Measurements from ENCODE around the gene MAP10. TPM values are rescaled to one million over a fixed set of nuclear protein-coding genes. Genes with fewer than 3 reads are reported as not detected.

Gene MAP10
- total RNA-seq, 1 experiment from 2014 or later: 1.5 TPM

DNA sequence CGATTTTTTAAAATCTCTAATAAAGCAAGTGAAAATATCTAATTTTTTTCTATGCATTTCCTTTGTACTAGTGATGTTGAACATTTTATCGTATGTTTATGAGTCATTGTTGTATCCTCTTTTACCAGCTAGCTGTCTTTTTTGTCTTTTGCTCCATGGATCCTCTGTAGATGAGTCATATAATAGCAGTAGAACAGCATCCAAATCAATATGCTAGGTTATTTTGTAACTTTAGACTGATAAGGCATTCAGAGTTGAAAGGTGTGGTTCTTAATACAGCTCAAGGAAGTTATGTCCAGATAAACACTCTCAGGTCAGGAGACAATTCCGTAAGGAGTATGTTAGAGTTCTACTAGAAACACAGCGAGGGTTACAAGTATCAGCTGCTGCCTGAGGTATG is 31.9 kb downstream of the MAP10 start:
- no peak for TF ChIP-seq POLR2AphosphoS5 (IDR thresholded peaks at IDR 0.05; ENCODE audit: low read depth, low read length)
- TF ChIP-seq SIN3A (IDR thresholded peaks at IDR 0.05; ENCODE audit: borderline replicate concordance, insufficient read depth, low read depth, low read length): no peak
- TF ChIP-seq, protein P1, sequence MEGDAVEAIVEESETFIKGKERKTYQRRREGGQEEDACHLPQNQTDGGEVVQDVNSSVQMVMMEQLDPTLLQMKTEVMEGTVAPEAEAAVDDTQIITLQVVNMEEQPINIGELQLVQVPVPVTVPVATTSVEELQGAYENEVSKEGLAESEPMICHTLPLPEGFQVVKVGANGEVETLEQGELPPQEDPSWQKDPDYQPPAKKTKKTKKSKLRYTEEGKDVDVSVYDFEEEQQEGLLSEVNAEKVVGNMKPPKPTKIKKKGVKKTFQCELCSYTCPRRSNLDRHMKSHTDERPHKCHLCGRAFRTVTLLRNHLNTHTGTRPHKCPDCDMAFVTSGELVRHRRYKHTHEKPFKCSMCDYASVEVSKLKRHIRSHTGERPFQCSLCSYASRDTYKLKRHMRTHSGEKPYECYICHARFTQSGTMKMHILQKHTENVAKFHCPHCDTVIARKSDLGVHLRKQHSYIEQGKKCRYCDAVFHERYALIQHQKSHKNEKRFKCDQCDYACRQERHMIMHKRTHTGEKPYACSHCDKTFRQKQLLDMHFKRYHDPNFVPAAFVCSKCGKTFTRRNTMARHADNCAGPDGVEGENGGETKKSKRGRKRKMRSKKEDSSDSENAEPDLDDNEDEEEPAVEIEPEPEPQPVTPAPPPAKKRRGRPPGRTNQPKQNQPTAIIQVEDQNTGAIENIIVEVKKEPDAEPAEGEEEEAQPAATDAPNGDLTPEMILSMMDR (IDR thresholded peaks at IDR 0.05): no peak
- no peak for TF ChIP-seq TCF7L2 (IDR thresholded peaks at IDR 0.05; ENCODE audit: low read depth, low read length)
- TF ChIP-seq, protein P2, sequence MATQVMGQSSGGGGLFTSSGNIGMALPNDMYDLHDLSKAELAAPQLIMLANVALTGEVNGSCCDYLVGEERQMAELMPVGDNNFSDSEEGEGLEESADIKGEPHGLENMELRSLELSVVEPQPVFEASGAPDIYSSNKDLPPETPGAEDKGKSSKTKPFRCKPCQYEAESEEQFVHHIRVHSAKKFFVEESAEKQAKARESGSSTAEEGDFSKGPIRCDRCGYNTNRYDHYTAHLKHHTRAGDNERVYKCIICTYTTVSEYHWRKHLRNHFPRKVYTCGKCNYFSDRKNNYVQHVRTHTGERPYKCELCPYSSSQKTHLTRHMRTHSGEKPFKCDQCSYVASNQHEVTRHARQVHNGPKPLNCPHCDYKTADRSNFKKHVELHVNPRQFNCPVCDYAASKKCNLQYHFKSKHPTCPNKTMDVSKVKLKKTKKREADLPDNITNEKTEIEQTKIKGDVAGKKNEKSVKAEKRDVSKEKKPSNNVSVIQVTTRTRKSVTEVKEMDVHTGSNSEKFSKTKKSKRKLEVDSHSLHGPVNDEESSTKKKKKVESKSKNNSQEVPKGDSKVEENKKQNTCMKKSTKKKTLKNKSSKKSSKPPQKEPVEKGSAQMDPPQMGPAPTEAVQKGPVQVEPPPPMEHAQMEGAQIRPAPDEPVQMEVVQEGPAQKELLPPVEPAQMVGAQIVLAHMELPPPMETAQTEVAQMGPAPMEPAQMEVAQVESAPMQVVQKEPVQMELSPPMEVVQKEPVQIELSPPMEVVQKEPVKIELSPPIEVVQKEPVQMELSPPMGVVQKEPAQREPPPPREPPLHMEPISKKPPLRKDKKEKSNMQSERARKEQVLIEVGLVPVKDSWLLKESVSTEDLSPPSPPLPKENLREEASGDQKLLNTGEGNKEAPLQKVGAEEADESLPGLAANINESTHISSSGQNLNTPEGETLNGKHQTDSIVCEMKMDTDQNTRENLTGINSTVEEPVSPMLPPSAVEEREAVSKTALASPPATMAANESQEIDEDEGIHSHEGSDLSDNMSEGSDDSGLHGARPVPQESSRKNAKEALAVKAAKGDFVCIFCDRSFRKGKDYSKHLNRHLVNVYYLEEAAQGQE (IDR thresholded peaks at IDR 0.05; ENCODE audit: insufficient read depth in 1 of 2, low read depth in 2 of 2, low read length in 1 of 2): no peak
- ChIA-PET CTCF (no interaction called here), POLR2A (no interaction called here)
- Histone ChIP-seq H3K27me3 (ENCODE audit: control insufficient read depth, insufficient read depth, low read length) (no peaks in the 10 kb centered on the region), H3K4me3 (ENCODE audit: low read depth in 2 of 2, low read length in 2 of 2) (no peak overlapping the region), H3K36me3 (ENCODE audit: control insufficient read depth, insufficient read depth, low read length) (no peaks in the 10 kb centered on the region), H3K27ac (ENCODE audit: low read length) (no peak overlapping the region), H3K4me1 (ENCODE audit: control insufficient read depth, insufficient read depth, low read length) (no peaks in the 10 kb centered on the region), H3K9me3 (ENCODE audit: control insufficient read depth, insufficient read depth, low read depth, low read length) (no peaks in the 10 kb centered on the region)
- no peak for ATAC-seq
- in situ Hi-C loops (cut with HindIII; ENCODE audit: low pct_unique_long_range_greater_than_20kb, low sequenced_read_pairs) (no loop called here), intact Hi-C loops (cut with micrococcal nuclease; ENCODE audit: unreplicated experiment) (no loop called here)
- DNase-seq (ENCODE audit: low read depth, low spot score): no peak
- BruUV-seq (replicated peaks): no TSS peak

DNA sequence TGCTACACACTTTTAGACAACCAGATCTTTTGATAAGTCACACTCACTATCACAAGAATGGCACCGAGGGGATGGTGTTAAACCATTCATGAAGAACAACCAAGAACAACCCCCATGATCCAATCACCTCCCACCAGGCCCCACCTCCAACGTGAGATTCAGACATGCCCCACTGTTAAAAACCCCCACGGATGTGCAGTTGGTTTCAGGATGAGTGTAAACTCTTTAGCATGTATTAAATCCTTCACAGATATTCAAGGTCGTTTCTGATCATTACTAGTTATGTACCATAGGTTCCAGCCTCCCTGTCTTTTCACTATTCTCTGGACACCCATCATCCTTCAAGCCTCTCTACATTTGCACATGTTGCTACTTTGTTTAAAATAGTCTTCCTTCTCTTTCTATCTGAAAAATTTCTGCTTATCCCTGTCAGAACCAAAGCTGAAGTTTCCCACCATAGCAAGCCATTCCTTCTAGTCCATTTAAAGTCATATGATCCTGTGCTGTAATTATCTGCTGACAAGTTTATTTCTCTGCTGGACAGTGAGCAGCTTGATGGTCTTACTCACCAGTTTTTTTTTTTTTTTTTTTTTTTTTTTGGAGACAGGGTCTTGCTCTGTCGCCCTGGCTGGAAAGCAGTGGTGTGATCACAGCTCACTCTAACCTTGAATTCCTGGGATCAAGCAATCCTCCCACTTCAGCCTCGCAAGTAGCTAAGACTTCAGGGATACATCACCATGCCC is 36.8 kb downstream of the MAP10 start:
- H3K36me3 ChIP-seq (ENCODE audit: control insufficient read depth, insufficient read depth, low read length): no peaks in the 10 kb centered on the region
- no peaks in the 10 kb centered on the region for H3K4me1 ChIP-seq (ENCODE audit: control insufficient read depth, insufficient read depth, low read length)
- DNase-seq (ENCODE audit: low read depth, low spot score) (no peak), ATAC-seq (no peak)
- in situ Hi-C loops (cut with HindIII; ENCODE audit: low pct_unique_long_range_greater_than_20kb, low sequenced_read_pairs): no loop called here
- no peaks in the 10 kb centered on the region for H3K9me3 ChIP-seq (ENCODE audit: control insufficient read depth, insufficient read depth, low read depth, low read length)
- no peaks in the 10 kb centered on the region for H3K27me3 ChIP-seq (ENCODE audit: control insufficient read depth, insufficient read depth, low read length)
- POLR2A ChIA-PET: interaction anchor here (0.7 kb wide), 1 partner anchor 106 kb away, joined by 7 read pairs; no protein-coding TSS in a partner anchor
- BruUV-seq (replicated peaks): no TSS peak
- no peak overlapping the region for H3K4me3 ChIP-seq (ENCODE audit: low read depth in 2 of 2, low read length in 2 of 2)
- intact Hi-C loops (cut with micrococcal nuclease; ENCODE audit: unreplicated experiment): loop anchor here (5.0 kb wide), 1 partner anchor 400 kb away; no protein-coding TSS in a partner anchor
- H3K27ac ChIP-seq (ENCODE audit: low read length): no peak overlapping the region
- CTCF ChIA-PET: no interaction called here
- TF ChIP-seq, protein P1 (IDR thresholded peaks at IDR 0.05): no peak
- TF ChIP-seq, protein P2 (IDR thresholded peaks at IDR 0.05; ENCODE audit: insufficient read depth in 1 of 2, low read depth in 2 of 2, low read length in 1 of 2): no peak
- no peak for TF ChIP-seq POLR2AphosphoS5 (IDR thresholded peaks at IDR 0.05; ENCODE audit: low read depth, low read length)
- no peak for TF ChIP-seq TCF7L2 (IDR thresholded peaks at IDR 0.05; ENCODE audit: low read depth, low read length)
- TF ChIP-seq SIN3A (IDR thresholded peaks at IDR 0.05; ENCODE audit: borderline replicate concordance, insufficient read depth, low read depth, low read length): no peak

All from Panc1 (cell line).